HCT116 (cell line): Measurements from ENCODE around the gene PPIL6. TPM values are rescaled to one million over a fixed set of nuclear protein-coding genes. Genes with fewer than 3 reads are reported as not detected.

Source experiments
- ATAC-seq: fragments of 200-7000 bp; cut with Tn5 transposase; 2 replicates; pipeline ENCODE4 v1.9.1; 2020; ENCODE audit warnings: mild to moderate bottlenecking, moderate library complexity
- BruUV-seq: library from RNA; stranded (reverse); fragments of 400-500 nt; replicated peaks from 2 replicates; lab custom pipeline; 2021; lab: Mats Ljungman, UMichigan
- CTCF ChIA-PET: fragments of 300-600 bp; sonication (Branson Sonifier 250); formaldehyde crosslinking; loops from one replicate; lab custom pipeline; 2021; ENCODE audit warnings: antibody characterized with exemption; lab: Charles Lee
- POLR2A ChIA-PET: fragments of 300-600, 350-600 bp; sonication (Branson Sonifier 250); formaldehyde crosslinking; loops from one replicate; lab custom pipeline; 2021; ENCODE audit warnings: antibody characterized with exemption; lab: Charles Lee
- RAD21 ChIA-PET, 2 experiments: fragments of 300-600 bp; sonication (Branson Sonifier 250); formaldehyde crosslinking; loops; one replicate each; lab custom pipeline; 2023; ENCODE audit warnings: low total read pairs in 2 of 2; ENCODE audit not compliant: uncharacterized antibody in 2 of 2, unreplicated experiment in 2 of 2, low non-redundant PET in 1 of 2; lab: Charles Lee
- DNase-seq: peaks from one replicate; pipeline ENCODE4 v3.0.0-alpha.2; 2010; ENCODE audit warnings: low read depth, low spot score
- H2AFZ ChIP-seq: fragments of 200-600 bp; shearing (Covaris generic), sonication (generic); 2 replicates; pipeline ENCODE4 v1.6.1; 2017; ENCODE audit warnings: low read depth, mixed run types, mixed read lengths, antibody characterized with exemption, low read length; ENCODE audit not compliant: poor library complexity, severe bottlenecking
- H3K27ac ChIP-seq: 2 replicates; pipeline ENCODE4 v1.5.1; 2012; ENCODE audit warnings: low read depth, low read length
- H3K27me3 ChIP-seq: fragments of 200-600 bp; sonication (generic); 2 replicates; pipeline ENCODE4 v1.6.1; 2016; ENCODE audit warnings: mixed run types, low read length, mixed read lengths; ENCODE audit not compliant: insufficient read depth
- H3K36me3 ChIP-seq, 2 experiments: fragments of 200-500 bp in 1 of 2; fragments of 200-600 bp in 1 of 2; sonication (Bioruptor generic) in 1 of 2; sonication (generic) in 1 of 2; 2 replicates each; pipeline versions ENCODE4 v1.5.1 to v1.6.1; 2014 to 2016; ENCODE audit warnings: low read length in 2 of 2, inconsistent platforms in 1 of 2, mixed read lengths in 1 of 2, mixed run types in 1 of 2; ENCODE audit not compliant: insufficient read depth in 2 of 2, control insufficient read depth in 1 of 2
- H3K4me1 ChIP-seq, 2 experiments: fragments of 200-600 bp in 1 of 2; sonication (generic) in 1 of 2; 2 replicates each; pipeline versions ENCODE4 v1.5.1 to v1.6.1; 2012 to 2017; ENCODE audit warnings: low read length in 2 of 2, inconsistent platforms in 1 of 2, mild to moderate bottlenecking in 1 of 2, mixed read lengths in 1 of 2, mixed run types in 1 of 2, moderate library complexity in 1 of 2; ENCODE audit not compliant: insufficient read depth in 2 of 2, control insufficient read depth in 1 of 2
- H3K4me2 ChIP-seq: fragments of 200-600 bp; sonication (generic); 2 replicates; pipeline ENCODE4 v1.6.1; 2017; ENCODE audit warnings: mixed run types, low read length, mixed read lengths
- H3K4me3 ChIP-seq, 2 experiments: fragments of 200-600 bp in 1 of 2; sonication (generic) in 1 of 2; replicated peaks in 1 of 2; 2 replicates each; pipeline ENCODE4 v1.5.1; 2011 to 2016; ENCODE audit warnings: low read length in 2 of 2, control low read depth in 1 of 2, low read depth in 1 of 2, mild to moderate bottlenecking in 1 of 2, mixed read lengths in 1 of 2, mixed run types in 1 of 2
- H3K79me2 ChIP-seq: fragments of 200-600 bp; sonication (generic); 2 replicates; pipeline ENCODE4 v1.6.1; 2017; ENCODE audit warnings: mild to moderate bottlenecking, mixed run types, low read length, moderate library complexity, mixed read lengths; ENCODE audit not compliant: insufficient read depth
- H3K9ac ChIP-seq: fragments of 200-600 bp; sonication (generic); 2 replicates; pipeline ENCODE4 v1.6.1; 2016; ENCODE audit warnings: low read length, mixed read lengths
- H3K9me2 ChIP-seq: fragments of 200-600 bp; sonication (generic), shearing (Covaris generic); 2 replicates; pipeline ENCODE4 v1.6.1; 2017; ENCODE audit warnings: mixed run types, mild to moderate bottlenecking, moderate library complexity; ENCODE audit not compliant: insufficient read depth
- H3K9me3 ChIP-seq, 2 experiments: fragments of 200-500 bp in 1 of 2; fragments of 200-600 bp in 1 of 2; sonication (Bioruptor generic) in 1 of 2; sonication (generic) in 1 of 2; 2 replicates each; pipeline ENCODE4 v1.6.1; 2014 to 2017; ENCODE audit warnings: low read length in 2 of 2, mixed read lengths in 2 of 2, inconsistent platforms in 1 of 2, low read depth in 1 of 2, mild to moderate bottlenecking in 1 of 2, mixed run types in 1 of 2, moderate library complexity in 1 of 2; ENCODE audit not compliant: control insufficient read depth in 1 of 2, insufficient read depth in 1 of 2
- H4K20me1 ChIP-seq: fragments of 200-600 bp; sonication (generic), shearing (Covaris generic); 2 replicates; pipeline ENCODE4 v1.6.1; 2017; ENCODE audit warnings: mixed run types, mild to moderate bottlenecking, moderate library complexity; ENCODE audit not compliant: insufficient read depth
- CBX3 ChIP-seq: IDR thresholded peaks from 2 replicates; pipeline ENCODE4 v1.6.1; 2012; ENCODE audit warnings: low read depth
- CEBPB ChIP-seq: IDR thresholded peaks from 2 replicates; pipeline ENCODE4 v1.6.1; 2012; ENCODE audit warnings: low read depth
- ELF1 ChIP-seq: IDR thresholded peaks from 2 replicates; pipeline ENCODE4 v1.6.1; 2012; ENCODE audit warnings: low read depth, borderline replicate concordance
- EZH2 ChIP-seq: fragments of 200-600 bp; sonication (generic); IDR thresholded peaks from 2 replicates; pipeline ENCODE4 v1.6.1; 2017; ENCODE audit warnings: antibody characterized with exemption, mixed run types
- FOSL1 ChIP-seq: IDR thresholded peaks from 2 replicates; pipeline ENCODE4 v1.6.1; 2012; ENCODE audit warnings: low read depth
- JUND ChIP-seq: IDR thresholded peaks from 2 replicates; pipeline ENCODE4 v1.6.1; 2012
- MAX ChIP-seq: IDR thresholded peaks from 2 replicates; pipeline ENCODE4 v1.6.1; 2012
- POLR2A ChIP-seq: IDR thresholded peaks from 2 replicates; pipeline ENCODE4 v1.7.0; 2011; ENCODE audit warnings: borderline replicate concordance; ENCODE audit not compliant: insufficient read depth, insufficient read length; ENCODE audit errors: extremely low read depth
- POLR2AphosphoS5 ChIP-seq: IDR thresholded peaks from 2 replicates; pipeline ENCODE4 v1.6.1; 2011; ENCODE audit warnings: mild to moderate bottlenecking, low read depth, low read length, moderate library complexity
- RAD21 ChIP-seq: IDR thresholded peaks from 2 replicates; pipeline ENCODE4 v1.6.1; 2012; ENCODE audit warnings: low read depth, mild to moderate bottlenecking
- REST ChIP-seq: IDR thresholded peaks from 2 replicates; pipeline ENCODE4 v1.6.1; 2012; ENCODE audit warnings: low read depth
- SP1 ChIP-seq: IDR thresholded peaks from 2 replicates; pipeline ENCODE4 v1.6.1; 2012; ENCODE audit warnings: low read depth
- SRF ChIP-seq: IDR thresholded peaks from 2 replicates; pipeline ENCODE4 v1.6.1; 2012; ENCODE audit warnings: low read depth
- YY1 ChIP-seq: IDR thresholded peaks from 2 replicates; pipeline ENCODE4 v1.6.1; 2011; ENCODE audit warnings: low read length, low read depth, moderate library complexity, mild to moderate bottlenecking; ENCODE audit not compliant: insufficient replicate concordance; ENCODE audit errors: extremely low read depth
- ZNF274 ChIP-seq: fragments of 200-500 bp; sonication (Bioruptor generic); IDR thresholded peaks from 2 replicates; pipeline ENCODE4 v1.6.1; 2014; ENCODE audit warnings: mild to moderate bottlenecking, low read depth, low read length, inconsistent platforms
- intact Hi-C: fragments of 100-400 bp; cut with micrococcal nuclease; formaldehyde crosslinking; loops from 2 replicates; pipeline ENCODE4 v1.10.0; 2022
- total RNA-seq: library from RNA; stranded (reverse); gene quantifications from one replicate; pipeline ENCODE4 v1.2.1, GENCODE V29; 2021; ENCODE audit not compliant: unreplicated experiment

Gene PPIL6
- total RNA-seq, 1 experiment from 2014 or later = 3.3 TPM

GRCh38 chr6:109396046-109396718, 44.2 kb downstream of the PPIL6 start (continued):
- TF ChIP-seq REST = no peak
- TF ChIP-seq, all 23 proteins: peak for 0

GRCh38 chr6:109393886-109394281, 46.5 kb downstream of the PPIL6 start:
- Histone ChIP-seq H3K9ac (no peak overlapping the region), H3K9me2 (no peaks in the 10 kb centered on the region), H3K4me1 (peaks cover 0 to 18% of the 10 kb centered on the region in 2 experiments; a peak in 3 of 4 replicates), H2AFZ (no peak overlapping the region), H3K4me3 (no peak overlapping the region), H3K27me3 (no peaks in the 10 kb centered on the region), H3K4me2 (peak overlapping the region; percentile 36), H3K36me3 (no peaks in the 10 kb centered on the region), H3K27ac (no peak overlapping the region), H4K20me1 (no peaks in the 10 kb centered on the region), H3K79me2 (no peaks in the 10 kb centered on the region), H3K9me3 (no peaks in the 10 kb centered on the region)
- no TSS peak for BruUV-seq
- no peak for DNase-seq
- POLR2A ChIA-PET = interaction anchor here (1.2 to 2.9 kb wide), 2 partner anchors 11 to 206 kb away, joined by 3 to 14 read pairs; no protein-coding TSS in a partner anchor
- RAD21 ChIA-PET = no interaction called here
- intact Hi-C loops = loop anchor here (10.0 kb wide), 1 partner anchor 499 kb away; no protein-coding TSS in a partner anchor
- peak; percentile 78 for ATAC-seq
- CTCF ChIA-PET = interaction anchor here (0.6 to 1.6 kb wide), 2 partner anchors 10 to 554 kb away, joined by 3 to 11 read pairs; no protein-coding TSS in a partner anchor
- TF ChIP-seq ELF1 (no peak), POLR2AphosphoS5 (0 out of 2 replicates have a peak, but pooled peaks have one; percentile 19), RAD21 (no peak), JUND (peak; percentile 73), EZH2 (no peak), MAX (peak; percentile 39; the same call in 1 of the 2 replicates), CBX3 (peak; percentile 44; the same call in 1 of the 2 replicates), REST (no peak), POLR2A (no peak), CEBPB (no peak), SRF (no peak), FOSL1 (peak; percentile 73), YY1 (no peak), SP1 (peak; percentile 30; the same call in 1 of the 2 replicates), ZNF274 (no peak)
